Skeletal muscle tissue (tissue), 4 donors: Measurements from ENCODE around the gene SUN1. TPM values are rescaled to one million over a fixed set of nuclear protein-coding genes. Genes with fewer than 3 reads are reported as not detected.

Source experiments
- H3K27ac ChIP-seq: one replicate; pipeline ENCODE4 v1.7.0; 2013; ENCODE audit warnings: mild to moderate bottlenecking, low read depth, low read length, inconsistent platforms
- H3K27me3 ChIP-seq, 3 donors: one replicate each; pipeline ENCODE4 v1.7.0; 2013; ENCODE audit warnings: low read length in 3 of 3; ENCODE audit not compliant: control insufficient read depth in 3 of 3, insufficient read depth in 3 of 3
- H3K36me3 ChIP-seq, 3 donors: one replicate each; pipeline ENCODE4 v1.7.0; 2013; ENCODE audit warnings: low read length in 3 of 3; ENCODE audit not compliant: control insufficient read depth in 3 of 3, insufficient read depth in 3 of 3
- H3K4me1 ChIP-seq, 3 donors: one replicate each; pipeline ENCODE4 v1.7.0; 2013; ENCODE audit warnings: low read length in 3 of 3, mild to moderate bottlenecking in 3 of 3; ENCODE audit not compliant: control insufficient read depth in 3 of 3, insufficient read depth in 3 of 3
- H3K4me3 ChIP-seq, 3 donors: one replicate each; pipeline ENCODE4 v1.7.0; 2013; ENCODE audit warnings: low read length in 3 of 3
- H3K9ac ChIP-seq, 3 donors: one replicate each; pipeline ENCODE4 v1.7.0; 2013; ENCODE audit warnings: low read length in 3 of 3, mild to moderate bottlenecking in 3 of 3, moderate library complexity in 2 of 3, low read depth in 1 of 3
- H3K9me3 ChIP-seq, 3 donors: one replicate each; pipeline ENCODE4 v1.7.0; 2013; ENCODE audit warnings: low read length in 3 of 3; ENCODE audit not compliant: control insufficient read depth in 3 of 3
- total RNA-seq: library from RNA; depleted of rRNA; stranded (reverse); fragments of >200 nt; gene quantifications from one replicate; pipeline ENCODE4 v1.2.3, GENCODE V29; 2014
- donor health status: Osteomylitis.

SUN1 gene
- total RNA-seq, 1 donor from 2014 or later = 180 TPM

DNA sequence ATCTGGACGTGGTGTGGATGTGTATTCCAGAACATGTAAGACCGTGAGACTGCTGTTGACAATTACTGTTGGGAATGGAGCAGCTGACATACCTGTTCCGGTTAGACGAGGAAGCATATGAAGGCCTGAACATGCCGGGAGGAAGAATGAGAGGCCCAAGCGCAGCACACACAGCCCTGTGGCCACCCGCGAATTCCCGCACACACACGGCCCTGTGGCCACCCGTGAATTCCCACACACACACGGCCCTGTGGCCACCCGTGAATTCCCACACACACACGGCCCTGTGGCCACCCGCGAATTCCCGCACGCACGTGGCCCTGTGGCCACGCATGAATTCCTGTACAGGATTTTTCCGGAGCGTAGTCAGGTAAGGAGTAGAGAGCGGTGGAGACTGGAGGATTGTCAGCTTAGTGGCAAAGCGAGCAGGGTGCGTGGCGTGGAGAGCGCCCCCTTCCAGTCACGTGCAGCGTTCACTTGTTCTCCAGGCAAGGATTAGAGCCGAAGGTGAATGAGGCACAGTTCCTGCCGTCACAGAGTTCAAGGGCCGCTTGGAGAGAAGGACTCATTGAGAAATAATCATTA is 9.5 kb upstream of the SUN1 start:
- no peaks in the 10 kb centered on the region for H3K9me3 ChIP-seq
- peak overlapping the region; percentile 72 for H3K27ac ChIP-seq
- no peak overlapping the region for H3K4me3 ChIP-seq
- H3K9ac ChIP-seq = peak overlapping the region in 1 of 3 donors; percentile 63
- H3K4me1 ChIP-seq = peaks cover 64 to 74% (median 67%) of the 10 kb centered on the region in 3 donors
- H3K36me3 ChIP-seq = peaks cover 0 to 6% (median 0%) of the 10 kb centered on the region in 3 donors
- no peaks in the 10 kb centered on the region for H3K27me3 ChIP-seq

GRCh38 chr7:823649-824048 is 8.6 kb upstream of the SUN1 start:
- H3K9me3 ChIP-seq = no peaks in the 10 kb centered on the region
- peak overlapping the region; percentile 72 for H3K27ac ChIP-seq
- peaks cover 59 to 70% (median 63%) of the 10 kb centered on the region in 3 donors for H3K4me1 ChIP-seq
- peaks cover 0 to 6% (median 0%) of the 10 kb centered on the region in 3 donors for H3K36me3 ChIP-seq
- no peaks in the 10 kb centered on the region for H3K27me3 ChIP-seq
- peak overlapping the region in 1 of 3 donors; percentile 24 for H3K4me3 ChIP-seq
- peak overlapping the region; percentile 15 to 63 (median 17) for H3K9ac ChIP-seq

- Histone ChIP-seq H3K9me3 (no peaks in the 10 kb centered on the region), H3K4me1 (peaks cover 63 to 74% (median 68%) of the 10 kb centered on the region in 3 donors), H3K27me3 (no peaks in the 10 kb centered on the region), H3K4me3 (peak overlapping the region in 1 of 3 donors; percentile 24), H3K36me3 (peaks cover 0 to 6% (median 0%) of the 10 kb centered on the region in 3 donors), H3K9ac (no peak overlapping the region), H3K27ac (peak overlapping the region; percentile 72)
Measured at GRCh38 chr7:824081-824480, 8.2 kb upstream of the SUN1 start.

DNA sequence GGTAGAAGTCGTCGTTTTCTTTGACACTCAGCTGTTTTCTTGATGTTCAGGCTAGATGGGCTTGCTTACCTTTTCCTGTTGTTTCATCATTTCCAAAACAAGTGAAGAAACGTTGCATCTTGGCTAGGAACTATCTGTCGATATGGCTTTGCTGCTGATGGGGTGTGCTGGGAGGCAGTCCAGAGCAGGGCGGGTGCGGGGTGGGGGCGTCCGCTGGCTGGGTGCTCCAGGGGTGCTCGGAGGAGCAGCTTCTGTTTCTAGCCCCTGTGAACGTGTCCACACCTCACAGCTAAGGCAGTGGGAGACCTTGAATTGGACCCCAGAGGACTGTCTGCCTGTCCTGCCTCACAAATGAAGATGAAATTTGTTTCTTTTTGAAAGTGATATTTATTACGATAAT is 7.6 kb upstream of the SUN1 start:
- no peaks in the 10 kb centered on the region for H3K9me3 ChIP-seq
- H3K36me3 ChIP-seq = peaks cover 0 to 6% (median 0%) of the 10 kb centered on the region in 3 donors
- H3K4me3 ChIP-seq = no peak overlapping the region
- peak overlapping the region in 1 of 3 donors; percentile 14 for H3K9ac ChIP-seq
- H3K4me1 ChIP-seq = peaks cover 67 to 78% (median 71%) of the 10 kb centered on the region in 3 donors
- peak overlapping the region; percentile 40 for H3K27ac ChIP-seq
- H3K27me3 ChIP-seq = no peaks in the 10 kb centered on the region

DNA sequence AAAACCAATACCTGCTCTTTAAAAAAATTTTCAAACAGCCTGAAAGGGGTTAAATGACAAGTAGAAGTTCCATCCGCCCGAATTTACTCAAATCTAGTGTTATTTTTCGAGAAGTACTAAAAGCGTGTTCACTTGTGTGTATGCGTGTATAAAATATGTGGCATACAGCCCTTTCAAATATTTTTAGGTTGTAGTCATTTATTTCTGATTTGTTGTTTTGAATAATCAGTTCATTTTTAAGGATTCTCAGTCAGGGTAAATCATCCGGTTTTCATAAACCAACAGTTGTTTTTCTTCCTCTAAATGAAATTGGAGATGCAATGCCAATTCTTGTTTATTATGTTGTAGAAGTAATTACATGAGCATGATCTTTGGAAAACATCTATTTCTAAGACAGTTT is 6.9 kb upstream of the SUN1 start:
- Histone ChIP-seq H3K4me1 (peaks cover 69 to 77% (median 77%) of the 10 kb centered on the region in 3 donors), H3K27ac (peak overlapping the region; percentile 40), H3K36me3 (peaks cover 0 to 6% (median 0%) of the 10 kb centered on the region in 3 donors), H3K4me3 (no peak overlapping the region), H3K9ac (no peak overlapping the region), H3K27me3 (no peaks in the 10 kb centered on the region), H3K9me3 (no peaks in the 10 kb centered on the region)

DNA sequence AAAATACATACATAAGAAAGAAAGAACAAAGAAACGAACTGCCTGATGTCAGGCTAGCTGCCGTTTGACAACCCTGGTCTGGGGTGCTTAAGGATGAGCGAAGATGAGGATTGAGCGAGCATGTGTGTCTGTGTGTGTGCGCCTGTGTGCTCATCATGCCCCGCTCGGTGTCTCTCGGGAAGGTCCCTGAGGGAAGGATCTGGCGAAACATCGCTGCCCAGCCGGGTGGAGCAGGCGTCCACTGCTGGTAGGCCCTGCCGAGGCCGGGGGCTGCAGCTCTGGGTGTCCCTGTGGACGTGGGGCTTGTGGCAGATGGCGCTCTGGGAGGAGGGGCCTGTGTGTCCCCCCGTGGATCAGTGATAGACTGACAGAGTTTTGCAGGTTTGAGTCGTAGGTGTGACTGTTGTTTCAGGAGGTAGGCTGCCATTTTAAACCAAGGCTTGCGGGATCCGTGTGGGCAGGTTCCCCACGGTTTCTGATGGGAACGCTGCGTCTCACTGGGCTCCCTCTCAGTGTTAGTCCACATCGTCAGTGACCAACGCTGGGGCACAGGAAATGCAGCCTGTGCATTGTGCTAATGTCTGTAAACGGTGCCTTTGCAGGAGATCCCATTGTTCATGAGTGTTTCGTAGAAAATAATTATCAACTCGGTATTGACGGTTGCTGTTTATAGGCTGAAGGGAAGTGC is 5.9 kb upstream of the SUN1 start:
- peak overlapping the region in 2 of 3 donors; percentile 29 to 50 for H3K9ac ChIP-seq
- H3K4me1 ChIP-seq = peaks cover 71 to 83% (median 78%) of the 10 kb centered on the region in 3 donors
- H3K36me3 ChIP-seq = peaks cover 0 to 6% (median 0%) of the 10 kb centered on the region in 3 donors

DNA sequence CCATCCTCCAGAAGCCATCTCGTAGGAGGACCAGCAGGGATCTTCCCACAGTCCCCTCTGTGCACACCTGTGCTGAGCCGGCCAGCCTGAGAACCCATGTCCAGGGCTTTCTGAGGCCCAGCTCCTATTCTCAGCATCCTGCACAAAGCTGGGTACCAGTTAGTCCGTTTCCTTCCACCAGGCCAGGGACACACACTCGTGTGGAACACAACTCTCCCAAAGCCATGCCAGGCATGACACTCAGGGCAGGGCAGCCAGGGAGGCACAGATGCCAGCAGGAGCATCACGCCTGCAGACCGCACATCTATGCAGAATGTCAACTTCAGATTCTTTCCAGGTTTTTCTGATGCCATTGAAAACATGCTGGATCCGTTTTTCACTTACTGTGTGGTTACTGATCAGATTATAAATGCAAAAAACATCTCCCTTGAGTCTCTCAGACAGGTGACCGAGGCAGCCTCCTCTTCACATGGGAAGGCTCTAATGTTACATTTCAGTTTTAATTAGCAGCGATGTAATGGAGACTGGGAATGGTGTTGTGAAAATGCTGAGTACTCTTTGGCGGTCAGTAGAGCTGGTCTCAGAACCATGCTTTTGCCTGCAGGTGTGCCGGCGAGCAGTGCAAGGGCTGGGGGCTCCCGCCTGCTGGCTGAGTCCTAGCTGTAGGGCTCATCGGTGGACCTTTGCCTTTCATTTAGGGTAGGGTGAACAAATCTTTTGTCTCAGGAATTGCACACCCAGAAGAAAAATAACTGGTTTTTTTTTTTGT is 3.3 kb upstream of the SUN1 start:
- H3K27ac ChIP-seq = peak overlapping the region; percentile 95
- H3K27me3 ChIP-seq = no peaks in the 10 kb centered on the region
- peak overlapping the region in 2 of 3 donors; percentile 68 to 72 for H3K9ac ChIP-seq
- H3K9me3 ChIP-seq = no peaks in the 10 kb centered on the region
- H3K4me1 ChIP-seq = peaks cover 65 to 75% (median 73%) of the 10 kb centered on the region in 3 donors
- H3K4me3 ChIP-seq = peak overlapping the region in 2 of 3 donors; percentile 38 to 60
- H3K36me3 ChIP-seq = peaks cover 0 to 6% (median 4%) of the 10 kb centered on the region in 3 donors

More for the DNA sequence above, 5.9 kb upstream of the SUN1 start:
- Histone ChIP-seq H3K9me3 (no peaks in the 10 kb centered on the region), H3K4me3 (peak overlapping the region; percentile 29 to 41 (median 38)), H3K27ac (peak overlapping the region; percentile 95), H3K27me3 (no peaks in the 10 kb centered on the region)

GRCh38 chr7:830069-830468 is 2.2 kb upstream of the SUN1 start:
- peak overlapping the region; percentile 13 to 70 (median 68) for H3K9ac ChIP-seq
- peaks cover 0 to 6% (median 6%) of the 10 kb centered on the region in 3 donors for H3K36me3 ChIP-seq
- peak overlapping the region; percentile 95 for H3K27ac ChIP-seq
- peak overlapping the region in 2 of 3 donors; percentile 31 to 33 for H3K4me3 ChIP-seq
- H3K27me3 ChIP-seq = no peaks in the 10 kb centered on the region
- peaks cover 58 to 71% (median 69%) of the 10 kb centered on the region in 3 donors for H3K4me1 ChIP-seq
- no peaks in the 10 kb centered on the region for H3K9me3 ChIP-seq

GRCh38 chr7:831596-832166 is 595 bp upstream of the SUN1 start:
- Histone ChIP-seq H3K36me3 (peaks cover 0 to 14% (median 9%) of the 10 kb centered on the region in 3 donors), H3K27me3 (no peaks in the 10 kb centered on the region), H3K4me3 (peak overlapping the region; percentile 13 to 45 (median 28)), H3K27ac (peak overlapping the region; percentile 95), H3K4me1 (peaks cover 60 to 78% (median 73%) of the 10 kb centered on the region in 3 donors), H3K9me3 (no peaks in the 10 kb centered on the region), H3K9ac (peak overlapping the region; percentile 73 to 76 (median 74))
